Measurements from ENCODE around the gene SPATA3. TPM values are rescaled to one million over a fixed set of nuclear protein-coding genes. Genes with fewer than 3 reads are reported as not detected.

Gene SPATA3
- polyA plus RNA-seq, 3 donors: not detected

- Histone ChIP-seq H3K4me3 (replicated peaks in 1 of 3; ENCODE audit: low read depth in 2 of 3, low read length in 3 of 3) (no peak overlapping the region), H3K4me2 (replicated peaks; ENCODE audit: extremely low read depth, low read length, poor library complexity, severe bottlenecking) (no peak overlapping the region), H3K27me3 (ENCODE audit: control insufficient read depth in 2 of 2, insufficient read depth in 2 of 2, low read length in 2 of 2) (peaks cover 0 to 6% of the 10 kb centered on the region in 2 donors), H2AFZ (ENCODE audit: insufficient read depth, low read depth, low read length, poor library complexity, severe bottlenecking) (no peak overlapping the region), H4K20me1 (ENCODE audit: insufficient read depth, low read length) (no peaks in the 10 kb centered on the region), H3K9me3 (replicated peaks in 1 of 2; ENCODE audit: control insufficient read depth in 1 of 2, insufficient read depth in 1 of 2, low read length in 2 of 2) (no peaks in the 10 kb centered on the region), H3K4me1 (ENCODE audit: control insufficient read depth in 1 of 2, insufficient read depth in 2 of 2, low read length in 2 of 2) (peaks cover 6 to 7% of the 10 kb centered on the region in 2 donors), H3K27ac (ENCODE audit: low read depth in 1 of 2, low read length in 2 of 2) (no peak overlapping the region), H3K9ac (ENCODE audit: insufficient read depth, low read length, poor library complexity, severe bottlenecking) (no peak overlapping the region), H3K79me2 (ENCODE audit: insufficient read depth, low read length) (no peaks in the 10 kb centered on the region), H3K36me3 (replicated peaks in 1 of 2; ENCODE audit: control insufficient read depth in 1 of 2, insufficient read depth in 2 of 2, low read length in 2 of 2) (no peaks in the 10 kb centered on the region)
- Mint-ChIP-seq H3K4me3 (no peak overlapping the region), H3K27ac (peak overlapping the region in 1 of 7 donors; percentile 71), H3K9me3 (peaks cover 0 to 4% (median 0%) of the 10 kb centered on the region in 7 donors), H3K4me1 (peaks cover 5% of the 10 kb centered on the region), H3K27me3 (ENCODE audit: low read depth in 3 of 3) (peaks cover 7 to 30% (median 16%) of the 10 kb centered on the region in 3 donors), H3K36me3 (no peaks in the 10 kb centered on the region)
- intact Hi-C loops (cut with micrococcal nuclease): loop anchor here (2.0 kb wide), 2 partner anchors 83 to 161 kb away; no protein-coding TSS in a partner anchor
- DNase-seq: no peak
- TF ChIP-seq CTCF (IDR thresholded peaks at IDR 0.05): no peak
- WGBS (ENCODE audit: insufficient coverage): 84% methylated on average over 10 of the region's 12 CpGs
Measured at GRCh38 chr2:230985519-230986231, 10.2 kb upstream of the SPATA3 start.

GRCh38 chr2:230986520-230987136 is 9.3 kb upstream of the SPATA3 start:
- Histone ChIP-seq H3K4me3 (replicated peaks in 1 of 3; ENCODE audit: low read depth in 2 of 3, low read length in 3 of 3) (peak overlapping the region in 1 of 3 experiments; percentile 63), H2AFZ (ENCODE audit: insufficient read depth, low read depth, low read length, poor library complexity, severe bottlenecking) (peak overlapping the region; percentile 80), H3K79me2 (ENCODE audit: insufficient read depth, low read length) (no peaks in the 10 kb centered on the region), H3K27me3 (ENCODE audit: control insufficient read depth in 2 of 2, insufficient read depth in 2 of 2, low read length in 2 of 2) (peaks cover 2 to 14% of the 10 kb centered on the region in 2 donors), H4K20me1 (ENCODE audit: insufficient read depth, low read length) (no peaks in the 10 kb centered on the region), H3K27ac (ENCODE audit: low read depth in 1 of 2, low read length in 2 of 2) (no peak overlapping the region), H3K36me3 (replicated peaks in 1 of 2; ENCODE audit: control insufficient read depth in 1 of 2, insufficient read depth in 2 of 2, low read length in 2 of 2) (no peaks in the 10 kb centered on the region), H3K9me3 (replicated peaks in 1 of 2; ENCODE audit: control insufficient read depth in 1 of 2, insufficient read depth in 1 of 2, low read length in 2 of 2) (no peaks in the 10 kb centered on the region), H3K4me2 (replicated peaks; ENCODE audit: extremely low read depth, low read length, poor library complexity, severe bottlenecking) (peak overlapping the region; percentile 62), H3K9ac (ENCODE audit: insufficient read depth, low read length, poor library complexity, severe bottlenecking) (no peak overlapping the region), H3K4me1 (ENCODE audit: control insufficient read depth in 1 of 2, insufficient read depth in 2 of 2, low read length in 2 of 2) (peaks cover 6 to 7% of the 10 kb centered on the region in 2 donors)
- intact Hi-C loops (cut with micrococcal nuclease): loop anchor here (1.0 to 2.0 kb wide), 3 partner anchors 84 to 162 kb away; no protein-coding TSS in a partner anchor
- 57% methylated on average over 11 of the region's 15 CpGs for WGBS (ENCODE audit: insufficient coverage)
- Mint-ChIP-seq H3K4me3 (peak overlapping the region; percentile 50 to 63), H3K4me1 (peaks cover 5% of the 10 kb centered on the region), H3K27ac (no peak overlapping the region), H3K9me3 (peaks cover 0 to 4% (median 0%) of the 10 kb centered on the region in 7 donors), H3K27me3 (ENCODE audit: low read depth in 3 of 3) (peaks cover 11 to 39% (median 22%) of the 10 kb centered on the region in 3 donors), H3K36me3 (no peaks in the 10 kb centered on the region)
- TF ChIP-seq CTCF (IDR thresholded peaks at IDR 0.05): no peak
- DNase-seq: no peak

Measured in CD14-positive monocyte (primary cell).